Measurements from ENCODE around the gene PPBP. TPM values are rescaled to one million over a fixed set of nuclear protein-coding genes. Genes with fewer than 3 reads are reported as not detected.
"Not testable (repeated sequence)": the region's sequence is repeated elsewhere in the genome, so short reads cannot be mapped to it uniquely, and the experiment has no call there.

Gene PPBP
- total RNA-seq, 4 donors from 2014 or later: 10.1 TPM; not detected in 3

- no peak for DNase-seq (ENCODE audit: extremely low spot score)
- no peak overlapping the region for H3K4me3 ChIP-seq
- intact Hi-C loops (cut with DNase I): no loop called here
- TF ChIP-seq CTCF (IDR thresholded peaks at IDR 0.05) (no peak), EP300 (IDR thresholded peaks at IDR 0.05) (no peak), POLR2A (IDR thresholded peaks at IDR 0.05; ENCODE audit: low read depth) (no peak), POLR2AphosphoS5 (IDR thresholded peaks at IDR 0.05) (no peak)
- H3K27ac ChIP-seq (replicated peaks in 1 of 4): no peak overlapping the region
- no peaks in the 10 kb centered on the region for H3K4me1 ChIP-seq
- no peaks in the 10 kb centered on the region for H3K9me3 ChIP-seq
- WGBS: 88% methylated on average over 3 of the region's 3 CpGs
- H3K36me3 ChIP-seq: no peaks in the 10 kb centered on the region
- no peaks in the 10 kb centered on the region for H3K27me3 ChIP-seq
Measured at GRCh38 chr4:73952352-73952751, 35.6 kb downstream of the PPBP start.

GRCh38 chr4:73950376-73950920 lies 37.5 kb downstream of the PPBP start:
- H3K27ac ChIP-seq (replicated peaks in 1 of 4); H3K27me3 ChIP-seq; intact Hi-C loops (cut with DNase I); H3K9me3 ChIP-seq; DNase-seq (ENCODE audit: extremely low spot score); H3K4me1 ChIP-seq; H3K4me3 ChIP-seq; H3K36me3 ChIP-seq: not testable (repeated sequence)
- 62% methylated on average over 8 of the region's 8 CpGs for WGBS

GRCh38 chr4:73948990-73949706 lies 38.8 kb downstream of the PPBP start:
- peaks cover 0 to 20% (median 6%) of the 10 kb centered on the region in 4 donors for H3K27me3 ChIP-seq
- no peak for DNase-seq (ENCODE audit: extremely low spot score)
- WGBS: 90% methylated on average over 7 of the region's 7 CpGs
- intact Hi-C loops (cut with DNase I): no loop called here
- H3K9me3 ChIP-seq: no peaks in the 10 kb centered on the region
- H3K27ac ChIP-seq (replicated peaks in 1 of 4): no peak overlapping the region
- peaks cover 6 to 7% (median 6%) of the 10 kb centered on the region in 4 donors for H3K4me1 ChIP-seq
- no peak for TF ChIP-seq EP300 (IDR thresholded peaks at IDR 0.05)
- TF ChIP-seq POLR2A (IDR thresholded peaks at IDR 0.05; ENCODE audit: low read depth): no peak
- H3K4me3 ChIP-seq: no peak overlapping the region
- no peaks in the 10 kb centered on the region for H3K36me3 ChIP-seq

GRCh38 chr4:73948291-73948690 lies 39.7 kb downstream of the PPBP start:
- intact Hi-C loops (cut with DNase I): no loop called here
- TF ChIP-seq EP300 (IDR thresholded peaks at IDR 0.05): no peak
- no peak for TF ChIP-seq CTCF (IDR thresholded peaks at IDR 0.05)
- no peak for TF ChIP-seq POLR2A (IDR thresholded peaks at IDR 0.05; ENCODE audit: low read depth)
- TF ChIP-seq POLR2AphosphoS5 (IDR thresholded peaks at IDR 0.05): no peak
- WGBS: 72% methylated on average over 1 of the region's 1 CpG

GRCh38 chr4:73947239-73947985 lies 40.6 kb downstream of the PPBP start:
- Histone ChIP-seq H3K9me3 (no peaks in the 10 kb centered on the region), H3K27me3 (peaks cover 0 to 37% (median 15%) of the 10 kb centered on the region in 4 donors), H3K4me1 (peaks cover 7 to 11% (median 10%) of the 10 kb centered on the region in 4 donors), H3K36me3 (no peaks in the 10 kb centered on the region), H3K27ac (replicated peaks in 1 of 4) (no peak overlapping the region), H3K4me3 (no peak overlapping the region)
- TF ChIP-seq POLR2A (IDR thresholded peaks at IDR 0.05; ENCODE audit: low read depth) (no peak), CTCF (IDR thresholded peaks at IDR 0.05) (no peak), POLR2AphosphoS5 (IDR thresholded peaks at IDR 0.05) (no peak), EP300 (IDR thresholded peaks at IDR 0.05) (no peak)
- DNase-seq (ENCODE audit: extremely low spot score): no peak
- intact Hi-C loops (cut with DNase I): no loop called here
- 60% methylated on average over 3 of the region's 3 CpGs for WGBS

More at GRCh38 chr4:73948291-73948690, 39.7 kb downstream of the PPBP start:
- H3K27ac ChIP-seq (replicated peaks in 1 of 4): no peak overlapping the region
- H3K4me3 ChIP-seq: no peak overlapping the region
- peaks cover 0 to 29% (median 13%) of the 10 kb centered on the region in 4 donors for H3K27me3 ChIP-seq
- no peaks in the 10 kb centered on the region for H3K9me3 ChIP-seq
- peaks cover 7 to 11% (median 10%) of the 10 kb centered on the region in 4 donors for H3K4me1 ChIP-seq
- no peak for DNase-seq (ENCODE audit: extremely low spot score)
- H3K36me3 ChIP-seq: no peaks in the 10 kb centered on the region
